Right cardiac atrium (tissue), 5 donors: ENCODE results near the gene UBC. TPM values are rescaled to one million over a fixed set of nuclear protein-coding genes. Genes with fewer than 3 reads are reported as not detected.
"Not testable (repeated sequence)": the region's sequence is repeated elsewhere in the genome, so short reads cannot be mapped to it uniquely, and the experiment has no call there.

Source experiments
- ATAC-seq, 2 donors: fragments of 200-7000 bp; cut with Tn5 transposase; one replicate each; pipeline versions ENCODE4 v1.8.0 to v1.9.1; 2020; ENCODE audit warnings: moderate library complexity in 2 of 2, mild to moderate bottlenecking in 1 of 2
- DNase-seq, 3 donors: peaks; one replicate each; pipeline ENCODE4 v3.0.0-alpha.2; 2020
- H3K27ac ChIP-seq: one replicate; pipeline ENCODE4 v1.5.1; 2013; ENCODE audit warnings: mild to moderate bottlenecking, low read length, control low read depth, moderate library complexity
- H3K27me3 ChIP-seq: one replicate; pipeline ENCODE4 v1.6.1; 2013; ENCODE audit not compliant: control insufficient read depth, insufficient read depth
- H3K4me1 ChIP-seq: one replicate; pipeline ENCODE4 v1.6.1; 2013; ENCODE audit warnings: low read length; ENCODE audit not compliant: control insufficient read depth, insufficient read depth
- H3K4me3 ChIP-seq: one replicate; pipeline ENCODE4 v1.5.1; 2013; ENCODE audit warnings: low read length, control low read depth
- H3K9me3 ChIP-seq: one replicate; pipeline ENCODE4 v1.6.1; 2013; ENCODE audit warnings: low read length; ENCODE audit not compliant: control insufficient read depth
- WGBS: extraction: QIAGEN DNeasy Blood & Tissue Kit; methylation state at CpG from one replicate; pipeline ENCODE4 v1.1.7; 2013; 5-methylcytosine and 5-hydroxymethylcytosine counted together
- intact Hi-C, 4 donors: fragments of 100-400 bp; cut with DNase I; formaldehyde crosslinking; loops; one replicate each; pipeline versions ENCODE4 v1.11.0 to v1.14.0; 2022 to 2023
- polyA plus RNA-seq: library from polyadenylated mRNA; stranded (reverse); fragments of 200-250 nt; gene quantifications from one replicate; pipeline ENCODE4 v1.2.3, GENCODE V29; 2013
- total RNA-seq, 4 donors: library from RNA; stranded (reverse); fragmentation: NEBNext Ultra II Directional; extraction: Animal tissue kit (Norgen Biotek cat#: 25700); gene quantifications; one replicate each; pipeline ENCODE4 v1.2.1, GENCODE V29; 2021
- donor health status: healthy with polysubstance abuse.
- donor health status: DM: no; HTN: yes; CAD: no.
- donor health status: DM: no; HTN: no; CAD: no.
- donor health status: DM: no; HTN: yes; CAD: no; lungs with severe emphysema.
- donor health status: DM: yes; HTN: yes; CAD: no.

UBC gene
- total and polyA plus RNA-seq, 5 donors: 1,045 to 1,141 (median 1,063) TPM

DNA sequence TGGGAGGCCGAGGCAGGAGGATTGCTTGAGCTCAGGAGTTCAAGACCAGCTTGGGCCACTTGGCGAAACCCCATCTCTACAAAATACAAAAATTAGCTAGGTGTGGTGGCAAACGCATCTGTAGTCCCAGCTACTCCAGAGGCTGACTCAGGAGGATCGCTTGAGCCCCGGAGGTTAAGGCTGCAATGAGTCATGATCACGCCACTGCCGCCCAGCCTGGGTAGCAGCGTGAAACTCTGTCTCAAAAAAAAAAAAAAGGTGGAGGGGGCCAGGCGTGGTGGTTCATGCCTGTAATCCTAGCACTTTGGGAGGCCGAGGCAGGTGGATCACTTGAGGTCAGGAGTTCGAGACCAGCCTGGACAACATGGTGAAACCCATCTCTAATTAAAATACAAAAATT is 34.1 kb downstream of the UBC start:
- intact Hi-C loops, H3K4me3 ChIP-seq, H3K27me3 ChIP-seq, H3K9me3 ChIP-seq, H3K27ac ChIP-seq, ATAC-seq, H3K4me1 ChIP-seq: not testable (repeated sequence)
- 91% methylated on average over 11 of the region's 11 CpGs for WGBS
- DNase-seq: peak in 1 of 3 donors; percentile 24

DNA sequence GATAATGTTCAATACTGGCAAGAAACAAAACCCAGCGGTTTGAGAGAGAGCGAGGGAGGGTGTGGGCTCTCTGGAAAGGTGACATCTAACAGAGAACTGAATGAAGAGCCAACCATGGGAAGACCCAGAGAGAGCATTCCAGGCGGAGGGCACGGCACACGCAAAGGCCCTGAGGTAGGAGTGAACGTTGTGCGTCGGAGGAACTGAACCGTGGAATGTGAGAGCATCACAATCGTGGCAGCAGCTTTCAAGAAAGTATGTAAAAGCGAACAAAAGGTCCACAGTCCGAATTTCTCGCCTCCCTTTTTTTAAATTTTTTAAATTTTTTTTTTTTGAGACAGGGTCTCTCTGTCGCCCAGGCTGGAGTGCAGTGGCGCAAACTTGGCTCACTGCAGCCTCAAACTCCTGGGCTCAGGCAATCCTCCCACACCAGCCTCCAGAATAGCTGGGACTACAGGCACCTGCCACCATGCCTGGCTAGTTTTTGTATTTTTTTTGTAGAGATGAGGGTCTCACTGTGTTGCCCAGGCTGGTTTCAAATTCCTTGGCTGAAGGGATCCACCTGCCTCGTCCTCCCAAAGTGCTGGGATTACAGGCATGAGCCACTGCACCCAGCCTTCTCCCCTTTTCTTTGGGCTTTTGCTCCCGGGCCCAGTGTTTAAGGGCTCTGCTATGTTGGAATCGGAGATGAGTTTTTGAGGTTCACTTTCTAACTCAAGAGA is 35.5 kb downstream of the UBC start:
- H3K4me3 ChIP-seq: no peak overlapping the region
- DNase-seq: peak in 1 of 3 donors; percentile 13
- no peak overlapping the region for H3K27ac ChIP-seq
- intact Hi-C loops: no loop called here
- no peaks in the 10 kb centered on the region for H3K4me1 ChIP-seq
- no peaks in the 10 kb centered on the region for H3K27me3 ChIP-seq
- WGBS: 92% methylated on average over 18 of the region's 18 CpGs
- ATAC-seq: no peak
- H3K9me3 ChIP-seq: no peaks in the 10 kb centered on the region

DNA sequence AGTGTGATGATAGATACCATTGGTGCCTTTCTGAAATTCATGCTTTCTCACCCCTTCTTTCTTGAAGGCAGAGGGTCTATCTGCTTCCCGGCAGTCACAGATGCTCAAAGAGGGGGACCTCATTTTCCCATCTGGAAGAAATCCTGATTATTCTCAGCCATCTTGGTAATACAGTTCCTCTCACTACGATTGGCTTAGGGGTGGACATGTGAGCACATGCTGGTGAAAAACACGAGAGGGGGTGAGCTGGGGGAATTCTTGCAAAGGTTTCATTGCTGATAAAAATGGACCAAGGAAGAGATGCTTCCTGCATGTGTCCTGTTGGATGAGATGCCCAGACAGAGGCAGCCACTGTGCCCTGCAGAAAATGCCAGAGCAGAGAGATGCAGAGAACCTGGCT is 37.0 kb downstream of the UBC start:
- intact Hi-C loops: no loop called here
- WGBS: 66% methylated on average over 3 of the region's 3 CpGs
- ATAC-seq: no peak
- Histone ChIP-seq H3K4me1 (no peaks in the 10 kb centered on the region), H3K27ac (no peak overlapping the region), H3K27me3 (no peaks in the 10 kb centered on the region), H3K4me3 (no peak overlapping the region), H3K9me3 (no peaks in the 10 kb centered on the region)
- DNase-seq: no peak

DNA sequence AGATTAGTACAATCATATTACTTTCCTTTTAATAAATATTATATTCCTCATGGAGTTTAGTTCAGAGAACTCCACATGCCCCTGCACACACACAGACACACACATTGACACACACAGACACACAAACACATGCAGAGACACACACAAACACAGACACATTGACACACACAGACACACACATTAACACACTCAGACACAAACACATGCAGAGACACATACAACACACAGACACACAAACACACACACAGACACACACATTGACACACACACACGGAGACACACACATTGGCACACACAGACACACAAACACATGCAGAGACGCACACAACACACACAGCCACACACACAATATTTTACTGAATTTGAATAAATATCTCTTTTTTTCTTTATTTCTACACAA is 38.3 kb downstream of the UBC start:
- 74% methylated on average over 2 of the region's 2 CpGs for WGBS
- no peak for ATAC-seq
- H3K27me3 ChIP-seq: no peaks in the 10 kb centered on the region

DNA sequence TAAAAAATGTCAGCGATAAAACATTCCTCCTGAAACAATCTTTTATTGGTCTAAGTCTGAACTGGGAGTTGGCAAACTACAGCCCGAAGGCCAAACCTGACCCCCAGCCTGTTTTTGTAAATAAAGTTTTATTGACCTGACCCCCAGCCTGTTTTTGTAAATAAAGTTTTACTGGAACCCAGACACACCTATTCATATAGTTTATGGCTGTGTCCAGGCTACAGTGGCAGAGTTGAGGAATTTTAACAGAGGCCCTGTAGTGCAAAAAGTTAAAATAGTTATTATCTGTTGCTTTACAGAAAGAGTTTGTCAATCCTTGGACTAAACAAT is 38.7 kb downstream of the UBC start:
- H3K4me3 ChIP-seq: no peak overlapping the region
- 81% methylated on average over 2 of the region's 2 CpGs for WGBS

More for the DNA sequence above, 38.3 kb downstream of the UBC start:
- intact Hi-C loops: no loop called here
- Histone ChIP-seq H3K9me3 (no peaks in the 10 kb centered on the region), H3K4me1 (no peaks in the 10 kb centered on the region), H3K27ac (no peak overlapping the region), H3K4me3 (no peak overlapping the region)
- DNase-seq: no peak

DNA sequence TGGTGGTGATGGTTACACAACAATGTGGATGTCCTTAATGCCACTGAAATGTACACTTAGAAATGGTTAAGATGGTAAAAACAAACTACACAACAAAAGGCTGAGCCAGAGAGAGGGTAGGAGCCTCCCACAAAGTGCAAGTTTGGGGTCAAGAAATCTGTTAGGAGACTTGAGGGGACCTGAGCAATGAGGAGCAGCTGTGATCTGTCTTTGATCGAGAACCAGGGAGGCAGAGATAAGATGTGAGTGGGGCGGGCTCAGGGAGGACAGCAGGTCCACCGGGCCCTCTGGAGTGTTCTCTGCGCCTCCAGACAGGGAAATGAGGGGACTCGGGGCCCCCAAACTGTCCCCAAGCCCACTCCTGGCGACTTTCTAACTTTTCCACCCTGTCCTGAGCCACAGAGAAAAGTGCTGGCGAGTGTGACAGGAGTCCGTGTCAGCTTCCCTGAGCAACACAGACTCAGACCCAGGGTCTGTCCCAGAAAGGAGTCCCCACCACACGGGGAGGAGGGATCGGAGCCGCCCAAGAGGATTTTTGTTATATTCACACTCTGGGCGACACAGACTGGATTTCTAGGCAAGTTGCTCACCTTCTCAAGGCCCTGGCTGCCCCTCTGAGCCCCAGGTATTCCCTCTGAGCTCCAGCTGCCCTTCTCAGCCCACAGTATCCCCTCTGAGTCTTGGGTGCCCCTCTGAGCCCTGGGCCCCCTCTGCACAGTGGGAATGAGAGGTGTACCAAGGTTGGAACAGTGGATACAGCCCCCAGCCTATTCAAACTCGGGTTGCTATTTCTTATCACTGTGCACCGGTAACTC is 39.3 kb downstream of the UBC start:
- Histone ChIP-seq H3K27me3 (no peaks in the 10 kb centered on the region), H3K27ac (no peak overlapping the region), H3K9me3 (no peaks in the 10 kb centered on the region), H3K4me1 (no peaks in the 10 kb centered on the region), H3K4me3 (no peak overlapping the region)
- intact Hi-C loops: no loop called here
- peak in 1 of 2 donors; percentile 34 for ATAC-seq
- peak in 2 of 3 donors; percentile 6 to 10 for DNase-seq
- 71% methylated on average over 14 of the region's 14 CpGs for WGBS

More for the DNA sequence above, 38.7 kb downstream of the UBC start:
- H3K27ac ChIP-seq: no peak overlapping the region
- DNase-seq (peak in 1 of 3 donors; percentile 0), ATAC-seq (no peak)
- H3K4me1 ChIP-seq: no peaks in the 10 kb centered on the region
- intact Hi-C loops: no loop called here
- no peaks in the 10 kb centered on the region for H3K27me3 ChIP-seq
- H3K9me3 ChIP-seq: no peaks in the 10 kb centered on the region

DNA sequence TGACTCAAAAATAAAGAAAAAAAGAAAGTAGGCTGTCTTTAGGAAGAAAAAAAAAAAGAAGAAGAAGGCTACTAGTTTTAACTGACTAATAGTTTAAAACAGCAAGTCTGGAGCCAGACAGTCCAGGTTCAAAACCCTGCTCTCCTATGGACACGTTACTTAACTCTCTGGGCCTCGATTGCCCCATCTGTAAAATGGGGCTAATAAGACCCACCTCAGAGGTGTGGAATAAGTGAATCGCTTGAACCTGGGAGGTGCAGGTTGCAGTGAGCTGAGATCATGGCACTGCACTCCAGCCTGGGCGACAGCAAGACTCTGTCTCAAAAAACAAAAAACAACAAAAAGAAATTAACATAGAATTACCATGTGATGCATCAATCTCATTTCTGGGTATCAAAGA is 40.3 kb downstream of the UBC start:
- H3K4me3 ChIP-seq: no peak overlapping the region
- WGBS: 89% methylated on average over 4 of the region's 4 CpGs
- H3K27me3 ChIP-seq: no peaks in the 10 kb centered on the region
- H3K4me1 ChIP-seq: no peaks in the 10 kb centered on the region
- H3K27ac ChIP-seq: no peak overlapping the region
- ATAC-seq (no peak), DNase-seq (peak in 1 of 3 donors; percentile 4)
- intact Hi-C loops: no loop called here
- no peaks in the 10 kb centered on the region for H3K9me3 ChIP-seq

DNA sequence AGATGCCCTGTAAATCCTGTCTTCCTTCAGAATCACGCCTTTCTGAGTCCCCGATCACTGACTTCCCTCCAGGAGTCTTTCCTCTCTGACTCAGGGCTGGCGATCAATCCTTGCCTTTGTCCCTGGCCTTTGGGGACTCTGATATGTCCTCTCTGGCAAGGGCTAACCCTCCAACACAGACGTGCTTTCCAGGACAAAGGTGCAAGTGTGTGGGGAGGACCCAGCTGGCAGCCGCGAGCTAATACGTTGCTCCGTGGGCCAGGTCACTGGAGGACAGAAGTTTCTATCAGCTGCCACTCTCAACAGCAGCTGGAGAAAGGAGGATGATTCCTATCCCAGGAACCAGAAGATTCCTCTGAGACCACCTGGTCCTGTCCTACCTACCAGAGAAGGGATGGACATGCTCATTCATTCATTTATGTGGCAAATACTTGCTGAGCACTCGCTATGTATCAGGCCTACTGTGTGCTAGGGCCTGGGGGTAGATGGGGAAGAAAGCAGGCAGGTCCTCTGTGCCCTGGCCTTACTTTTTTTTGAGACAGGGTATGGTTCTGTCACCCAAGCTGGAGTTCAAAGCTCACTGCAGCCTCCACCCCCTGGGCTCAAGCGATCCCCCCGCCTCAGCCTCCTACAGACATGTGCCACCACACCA is 42.3 kb downstream of the UBC start:
- no peak for ATAC-seq
- Histone ChIP-seq H3K4me3 (no peak overlapping the region), H3K4me1 (no peaks in the 10 kb centered on the region), H3K27me3 (no peaks in the 10 kb centered on the region), H3K27ac (no peak overlapping the region), H3K9me3 (no peaks in the 10 kb centered on the region)
- intact Hi-C loops: no loop called here
- DNase-seq: peak in 2 of 3 donors; percentile 7 to 28
- WGBS: 66% methylated on average over 11 of the region's 11 CpGs

DNA sequence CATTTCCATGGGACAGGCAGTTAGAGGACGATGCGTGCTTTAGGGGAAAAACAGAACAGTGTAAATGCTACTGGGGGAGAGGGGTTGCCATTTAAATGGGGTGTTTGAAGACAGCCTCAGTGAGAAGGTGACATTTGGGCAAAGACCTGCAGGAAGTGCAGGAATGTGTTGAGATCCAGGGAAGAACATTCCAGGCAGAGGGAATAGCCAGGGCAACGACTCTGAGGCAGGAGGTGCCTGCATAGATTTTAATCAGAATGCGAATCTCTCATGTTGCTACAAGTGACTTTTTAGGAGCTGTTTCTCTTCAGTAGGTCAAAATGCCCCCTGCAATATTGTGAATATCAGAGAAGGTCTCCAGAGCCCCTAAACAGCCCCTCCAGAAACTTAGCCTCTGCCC is 43.2 kb downstream of the UBC start:
- H3K4me1 ChIP-seq: no peaks in the 10 kb centered on the region
- no peaks in the 10 kb centered on the region for H3K27me3 ChIP-seq
- no peak for ATAC-seq
- no peaks in the 10 kb centered on the region for H3K9me3 ChIP-seq
- intact Hi-C loops: no loop called here
- no peak overlapping the region for H3K27ac ChIP-seq
- WGBS: 85% methylated on average over 4 of the region's 4 CpGs
- DNase-seq: peak in 1 of 3 donors; percentile 2
- H3K4me3 ChIP-seq: no peak overlapping the region

DNA sequence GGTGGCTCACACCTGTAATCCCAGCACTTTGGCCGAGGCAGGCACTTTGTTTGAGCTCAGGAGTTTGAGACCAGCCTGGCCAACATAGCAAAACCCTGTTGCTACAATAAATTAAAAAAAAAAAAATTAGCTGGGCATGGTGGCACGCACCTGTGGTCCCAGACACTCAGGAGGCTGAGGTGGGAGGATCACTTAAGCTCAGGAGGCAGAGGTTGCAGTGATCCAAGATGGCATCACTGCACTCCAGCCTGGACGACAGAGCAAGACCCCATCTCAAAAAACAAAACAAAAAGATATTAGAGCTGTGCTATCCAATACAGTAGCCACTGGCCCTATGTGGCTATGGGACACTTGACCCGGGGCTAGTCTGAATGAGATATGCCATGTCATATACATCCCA is 43.9 kb downstream of the UBC start:
- no peaks in the 10 kb centered on the region for H3K27me3 ChIP-seq
- no peak overlapping the region for H3K27ac ChIP-seq
- no peaks in the 10 kb centered on the region for H3K4me1 ChIP-seq
- intact Hi-C loops: no loop called here
- 97% methylated on average over 4 of the region's 4 CpGs for WGBS
- H3K4me3 ChIP-seq: no peak overlapping the region
- ATAC-seq: no peak
- no peaks in the 10 kb centered on the region for H3K9me3 ChIP-seq
- DNase-seq: no peak

DNA sequence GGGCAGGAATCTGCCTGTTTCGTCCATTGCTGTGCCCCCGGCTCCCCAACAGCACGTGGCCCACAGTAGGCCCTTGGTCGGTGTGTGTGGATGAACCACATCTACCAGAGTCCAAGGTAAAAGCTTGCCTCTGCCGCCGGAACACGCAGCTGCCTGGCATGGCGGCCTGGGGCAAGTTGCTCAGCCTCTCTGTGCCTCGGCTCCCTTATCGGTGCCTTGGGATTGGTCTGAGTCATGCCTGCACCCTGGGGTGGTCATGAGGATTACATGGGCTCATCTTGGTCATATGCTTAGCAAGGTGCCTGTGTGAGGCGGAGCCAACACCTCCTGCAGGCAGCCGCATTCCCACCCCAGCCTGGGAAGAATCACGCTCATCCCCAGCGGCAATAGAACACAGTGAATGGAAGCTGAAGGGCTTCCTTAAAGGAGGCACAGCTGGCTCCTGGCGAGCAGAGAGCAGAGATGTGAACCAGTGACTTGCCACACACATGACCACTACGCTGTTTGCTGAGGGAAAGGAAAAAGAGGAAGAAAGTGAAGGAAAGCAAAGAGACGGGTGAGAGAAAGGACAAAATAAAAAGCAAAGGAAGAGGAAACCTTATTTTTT is 45.3 kb downstream of the UBC start:
- 62% methylated on average over 17 of the region's 17 CpGs for WGBS
- Histone ChIP-seq H3K4me1 (no peaks in the 10 kb centered on the region), H3K9me3 (no peaks in the 10 kb centered on the region), H3K4me3 (no peak overlapping the region), H3K27me3 (no peaks in the 10 kb centered on the region), H3K27ac (no peak overlapping the region)
- intact Hi-C loops: no loop called here
- ATAC-seq (peak; percentile 23 to 32), DNase-seq (peak in 2 of 3 donors; percentile 64 to 66)
